NCI-H1105 (cell line): ENCODE results near the gene APOL1.
"Not testable (repeated sequence)": the region's sequence is repeated elsewhere in the genome, so short reads cannot be mapped to it uniquely, and the experiment has no call there.

Source experiments
- DNase-seq: peaks from one replicate; lab custom pipeline; 2025; lab: John Stamatoyannopoulos, UW

APOL1 gene

GRCh38 chr22:36244522-36245391 lies 8.2 kb upstream of the APOL1 start:
- DNase-seq: no peak

DNA sequence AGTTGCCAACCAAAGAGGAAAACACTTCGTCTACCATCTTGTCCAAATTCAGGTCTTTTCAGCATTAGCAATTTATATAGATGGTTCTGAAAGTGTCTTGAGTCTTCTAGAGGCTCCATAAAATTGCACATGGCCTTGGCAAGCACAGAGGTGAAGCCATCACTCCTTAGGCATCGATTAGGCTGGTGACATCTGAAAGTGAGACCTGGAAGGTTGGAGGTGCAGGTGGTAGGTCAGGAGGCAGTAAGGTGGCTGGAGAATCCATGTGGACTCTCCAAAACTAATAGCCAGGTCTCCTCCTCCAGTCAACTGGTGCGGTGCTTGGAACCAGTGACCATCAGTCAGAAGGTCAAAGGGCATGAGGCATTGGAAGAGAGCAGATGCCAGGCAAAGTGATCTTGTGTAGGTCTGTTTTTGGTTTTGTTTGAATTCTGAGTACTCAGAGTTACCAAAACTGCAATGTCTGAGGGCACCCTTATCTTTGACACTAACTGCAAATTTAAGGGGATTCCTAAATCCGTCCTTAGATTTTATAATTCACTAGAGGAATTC lies 7.1 kb upstream of the APOL1 start:
- no peak for DNase-seq

DNA sequence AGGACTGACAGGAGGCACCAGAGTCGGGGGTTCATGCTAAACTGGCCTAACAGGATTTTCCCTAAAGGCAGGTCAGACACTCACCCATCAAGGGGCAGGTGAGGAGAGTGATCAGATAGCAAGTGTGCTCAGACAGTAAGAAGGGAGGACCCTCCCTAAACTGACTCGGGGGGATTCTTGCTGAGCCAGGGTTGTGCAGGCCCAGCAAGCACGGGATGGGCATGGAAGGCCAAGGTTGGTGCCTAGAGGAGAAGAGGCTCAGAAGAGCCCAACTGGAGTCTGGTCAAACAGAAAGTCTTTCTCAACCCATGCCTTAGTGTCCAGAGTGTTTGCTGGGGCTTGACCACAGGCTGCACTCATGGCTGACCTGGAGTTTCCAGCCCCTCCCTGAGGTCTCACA lies 6.2 kb upstream of the APOL1 start:
- no peak for DNase-seq

DNA sequence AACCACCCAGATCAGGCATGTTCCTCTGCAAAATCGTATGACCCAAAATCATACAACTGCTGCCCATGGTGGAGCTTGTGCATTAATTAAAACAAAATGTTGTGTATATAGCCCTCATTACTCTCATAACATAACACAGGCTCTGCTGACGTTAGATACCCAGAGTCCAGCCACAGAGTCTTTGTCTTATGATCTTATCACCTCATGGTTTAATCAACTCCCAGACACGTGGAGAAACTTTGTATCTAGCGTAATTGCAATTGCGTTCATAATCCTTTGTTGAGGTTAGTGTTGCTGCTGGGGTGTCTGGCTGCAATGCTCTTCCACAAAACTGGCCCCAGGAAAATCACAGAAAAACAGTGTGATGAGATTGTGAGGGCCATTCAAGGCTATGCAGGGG lies 5.0 kb upstream of the APOL1 start:
- no peak for DNase-seq

DNA sequence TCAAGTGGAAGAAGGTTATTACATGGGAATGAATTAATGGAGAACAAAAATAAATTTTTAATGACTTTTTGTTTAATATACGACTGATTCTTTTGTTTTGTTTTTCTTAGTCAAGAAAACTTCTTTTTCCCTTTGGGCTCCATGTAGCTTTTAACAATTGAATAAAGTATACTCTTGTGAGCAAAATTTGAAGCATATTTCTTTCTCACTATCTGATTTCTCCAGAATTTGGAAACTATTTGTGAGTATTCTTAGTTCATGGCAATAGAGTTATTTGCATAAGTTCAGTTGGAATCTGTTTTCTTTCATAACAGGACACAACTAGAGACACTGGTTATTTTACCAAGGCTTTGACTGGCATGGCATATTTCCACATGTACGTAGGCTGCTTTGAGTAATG lies 3.8 kb upstream of the APOL1 start:
- DNase-seq: no peak

DNA sequence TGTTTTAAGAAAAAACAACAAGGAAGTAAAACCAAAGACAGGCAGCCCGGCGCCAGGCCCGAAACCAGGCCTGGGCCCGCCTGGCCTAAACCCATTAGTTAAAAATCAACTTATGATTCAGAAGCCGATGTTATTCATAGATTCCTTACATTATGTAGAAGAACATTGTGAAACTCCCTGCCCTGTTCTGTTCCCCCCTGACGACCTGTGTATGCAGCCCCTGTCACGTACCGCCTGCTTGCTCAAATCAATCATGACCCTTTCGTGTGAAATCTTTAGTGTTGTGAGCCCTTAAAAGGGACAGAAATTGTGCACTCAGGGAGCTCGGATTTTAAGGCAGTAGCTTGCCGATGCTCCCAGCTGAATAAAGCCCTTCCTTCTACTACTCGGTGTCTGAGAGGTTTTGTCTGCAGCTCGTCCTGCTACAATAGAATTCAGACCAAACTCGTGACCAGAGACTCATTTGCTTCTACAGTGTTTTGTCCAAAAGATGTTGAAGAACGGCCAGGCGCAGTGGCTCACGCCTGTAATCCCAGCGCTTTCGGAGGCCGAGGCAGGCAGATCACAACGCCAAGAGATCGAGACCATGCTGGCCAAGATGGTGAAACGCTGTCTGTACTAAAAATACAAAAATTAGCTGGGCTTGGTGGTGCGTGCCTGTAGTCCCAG lies 2.5 kb upstream of the APOL1 start:
- DNase-seq: not testable (repeated sequence)

DNA sequence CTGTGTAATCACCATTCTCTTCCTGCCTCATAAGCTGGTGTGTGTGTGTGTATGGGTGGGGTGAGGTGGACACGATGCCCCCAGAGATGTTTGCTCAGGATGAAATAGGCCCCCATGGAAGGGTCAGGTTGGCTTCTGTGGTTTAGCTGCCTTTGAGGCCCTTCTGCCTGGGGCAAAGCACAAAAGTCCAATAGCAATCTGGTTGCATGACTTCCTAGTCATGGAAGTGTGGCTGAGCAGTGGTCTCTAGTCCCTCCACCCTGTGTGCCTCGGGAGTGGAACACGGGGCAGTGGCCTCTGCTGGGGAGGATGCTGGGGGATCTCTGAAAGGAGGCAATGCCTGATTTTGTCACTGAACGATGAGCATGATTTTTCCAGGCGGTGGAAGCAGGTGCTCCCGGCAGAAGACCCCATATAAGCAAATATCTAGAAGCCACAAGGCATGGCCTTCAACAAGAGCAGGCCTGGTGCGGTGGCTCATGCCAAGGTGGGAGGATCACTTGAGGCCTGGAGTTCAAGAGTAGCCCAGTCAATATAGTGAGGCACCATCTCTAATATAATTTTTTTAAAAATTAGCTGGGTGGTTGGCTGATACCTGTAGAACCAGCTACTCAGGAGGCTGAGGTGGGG lies 839 bp upstream of the APOL1 start:
- DNase-seq: not testable (repeated sequence)

- DNase-seq: no peak
These were observed 874 bp downstream of the APOL1 start for GRCh38 chr22:36253523-36254490.

GRCh38 chr22:36255572-36255971 lies 2.6 kb downstream of the APOL1 start:
- DNase-seq: not testable (repeated sequence)

GRCh38 chr22:36256478-36256877 lies 3.5 kb downstream of the APOL1 start:
- no peak for DNase-seq

GRCh38 chr22:36257308-36257707 lies 4.4 kb downstream of the APOL1 start:
- no peak for DNase-seq

DNA sequence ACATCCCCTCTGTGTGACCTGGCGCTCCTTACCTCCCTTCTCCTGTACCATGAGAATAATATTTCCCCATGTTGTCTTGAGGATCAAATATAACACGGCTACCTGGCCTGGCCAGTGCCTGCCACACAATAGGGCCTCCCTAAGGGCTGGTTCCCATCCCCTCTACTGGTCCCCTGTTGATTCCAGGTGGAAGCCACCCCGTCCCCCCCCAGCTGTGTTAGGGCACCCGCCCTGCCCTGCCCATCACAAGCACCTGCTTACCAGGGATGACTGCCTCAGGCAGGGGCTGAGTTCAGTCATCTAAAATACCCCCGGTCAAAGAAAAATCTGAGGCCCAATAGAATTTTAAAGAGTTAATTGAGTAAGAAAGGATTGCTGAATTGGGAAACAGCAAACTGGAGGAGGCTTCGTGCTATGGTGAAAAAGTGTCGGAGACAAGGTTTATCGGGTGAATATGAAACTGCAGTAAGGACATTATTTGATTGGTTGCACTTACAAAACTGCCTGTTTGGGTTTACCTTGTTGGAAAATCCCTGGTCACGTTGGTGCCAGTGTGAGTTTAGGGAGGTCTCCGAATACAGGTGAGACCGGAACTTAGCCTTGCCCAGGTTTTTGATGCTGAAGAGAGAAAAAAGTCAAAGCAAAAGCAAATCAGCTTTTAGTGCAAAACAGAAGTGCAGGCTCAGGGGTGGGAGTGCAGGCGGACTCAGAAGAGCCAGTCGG lies 5.2 kb downstream of the APOL1 start:
- no peak for DNase-seq

DNA sequence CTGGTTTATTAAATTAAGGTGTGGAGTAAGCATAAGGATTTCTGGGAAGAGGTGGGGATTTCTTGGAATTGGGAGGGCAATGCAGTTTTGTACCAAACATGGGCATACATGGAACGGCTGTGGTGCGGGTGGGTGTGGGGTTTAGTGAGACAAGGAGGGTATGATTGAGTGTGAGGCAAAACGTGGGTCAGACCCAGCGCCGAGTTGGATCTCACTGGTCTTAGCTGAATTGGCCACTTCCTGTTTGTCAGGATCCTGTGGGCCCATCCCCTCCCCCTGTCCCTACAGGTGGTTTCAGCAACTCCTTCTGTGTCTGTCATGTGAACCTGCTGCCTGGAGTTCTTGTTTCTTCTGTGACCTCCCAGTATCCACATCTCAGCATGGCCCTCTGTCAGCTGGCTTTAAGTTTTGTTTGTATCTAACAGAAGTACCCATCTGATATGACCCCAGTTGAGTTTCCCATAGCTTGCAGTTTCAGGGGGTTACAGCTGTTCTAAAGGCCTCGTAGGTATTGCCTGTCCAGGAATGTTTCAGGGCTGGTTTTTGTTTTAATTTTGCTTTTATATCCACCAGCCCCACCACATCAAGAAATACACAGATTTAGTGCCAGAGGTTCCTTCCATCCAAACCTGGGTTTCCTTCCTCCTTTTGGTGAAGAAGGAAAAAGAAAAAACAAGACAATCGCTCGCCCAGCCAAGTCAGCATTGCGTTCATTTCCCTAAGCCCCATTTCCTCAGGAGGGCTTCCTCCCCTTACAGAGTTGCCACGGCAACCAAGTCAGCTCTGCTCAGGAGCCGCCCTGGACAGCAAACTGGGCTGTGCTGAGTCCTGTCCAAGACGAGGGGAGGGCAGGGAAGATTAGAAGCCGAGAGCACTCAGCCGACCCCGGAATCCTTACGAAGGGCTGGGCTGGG lies 6.0 kb downstream of the APOL1 start:
- DNase-seq: no peak

- DNase-seq: no peak
These were observed 6.8 kb downstream of the APOL1 start for GRCh38 chr22:36259615-36260300.

GRCh38 chr22:36261675-36262074 lies 8.7 kb downstream of the APOL1 start:
- not testable (repeated sequence) for DNase-seq

DNA sequence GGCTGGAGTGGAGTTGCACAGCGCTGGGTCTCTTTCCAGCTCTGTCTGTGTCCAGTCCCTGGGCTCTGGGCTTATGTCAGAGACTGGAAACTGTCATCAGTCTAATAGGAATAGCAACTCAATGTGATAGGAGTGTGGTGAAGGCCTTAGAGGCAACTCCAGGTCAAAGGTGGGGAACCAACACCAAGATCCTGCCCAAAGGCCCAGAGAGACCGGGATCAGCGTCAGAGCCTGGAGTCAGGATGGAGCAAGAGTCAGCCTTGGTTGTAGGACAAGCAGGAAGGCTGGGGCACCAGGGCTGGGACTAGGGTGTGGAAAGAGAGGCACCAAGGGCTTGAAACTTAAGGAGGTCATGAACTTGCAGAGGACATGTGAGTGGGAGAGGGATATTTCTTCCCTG lies 9.4 kb downstream of the APOL1 start:
- DNase-seq: not testable (repeated sequence)

- DNase-seq: not testable (repeated sequence)
These were observed 10.3 kb downstream of the APOL1 start for GRCh38 chr22:36263216-36263673.

- not testable (repeated sequence) for DNase-seq
These were observed 11.1 kb downstream of the APOL1 start for GRCh38 chr22:36263886-36264664.
